Testis (tissue), 2 donors: ENCODE measurements around the gene GOLGA8J.
"Not testable (repeated sequence)": the region's sequence is repeated elsewhere in the genome, so short reads cannot be mapped to it uniquely, and the experiment has no call there.

Experiments used
- CTCF ChIP-seq, 3 experiments: fragments of 450-650 bp in 2 of 3; fragments of 200-600 bp in 1 of 3; sonication (generic) in 1 of 3; IDR thresholded peaks; one replicate each; pipeline ENCODE4 v1.5.1; 2016 to 2019; ENCODE audit warnings: antibody characterized with exemption in 3 of 3, mild to moderate bottlenecking in 2 of 3, moderate library complexity in 1 of 3
- POLR2A ChIP-seq: fragments of 450-650 bp; IDR thresholded peaks from one replicate; pipeline ENCODE4 v1.6.1; 2017; ENCODE audit warnings: antibody characterized with exemption, mild to moderate bottlenecking, moderate library complexity

DNA sequence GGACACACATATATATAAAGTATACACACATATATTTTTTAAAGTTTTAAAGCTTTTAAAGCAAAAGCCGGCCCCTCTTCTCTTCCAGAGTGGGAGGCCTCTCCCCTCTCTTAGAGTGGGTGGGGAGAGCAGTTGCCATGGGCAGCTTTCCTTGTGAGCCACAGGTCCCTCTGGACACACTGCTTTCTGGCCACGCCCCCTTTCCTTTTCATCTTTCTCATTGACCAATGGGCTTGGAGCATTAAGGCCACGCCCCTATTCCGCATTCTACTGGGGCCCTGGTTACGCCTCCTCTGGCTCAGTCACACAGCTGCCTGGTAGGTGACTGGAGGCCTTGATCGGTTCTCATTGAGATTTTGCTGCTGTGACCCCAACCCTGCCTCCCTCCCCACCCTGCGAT lies 52.0 kb downstream of the GOLGA8J start, which contains the start of gene GOLGA8T:
- not testable (repeated sequence) for TF ChIP-seq CTCF (IDR thresholded peaks at IDR 0.05); POLR2A
